HG03521 (cell line): Measurements from ENCODE around the gene CRYBG2.
"Not testable (repeated sequence)": the region's sequence is repeated elsewhere in the genome, so short reads cannot be mapped to it uniquely, and the experiment has no call there.

Experiments
- ATAC-seq: cut with Tn5 transposase; IDR thresholded peaks from one replicate; pipeline ENCODE4 v1.9.1; 2021; ENCODE audit warnings: mild to moderate bottlenecking, moderate library complexity; ENCODE audit not compliant: unreplicated experiment

The CRYBG2 gene

DNA sequence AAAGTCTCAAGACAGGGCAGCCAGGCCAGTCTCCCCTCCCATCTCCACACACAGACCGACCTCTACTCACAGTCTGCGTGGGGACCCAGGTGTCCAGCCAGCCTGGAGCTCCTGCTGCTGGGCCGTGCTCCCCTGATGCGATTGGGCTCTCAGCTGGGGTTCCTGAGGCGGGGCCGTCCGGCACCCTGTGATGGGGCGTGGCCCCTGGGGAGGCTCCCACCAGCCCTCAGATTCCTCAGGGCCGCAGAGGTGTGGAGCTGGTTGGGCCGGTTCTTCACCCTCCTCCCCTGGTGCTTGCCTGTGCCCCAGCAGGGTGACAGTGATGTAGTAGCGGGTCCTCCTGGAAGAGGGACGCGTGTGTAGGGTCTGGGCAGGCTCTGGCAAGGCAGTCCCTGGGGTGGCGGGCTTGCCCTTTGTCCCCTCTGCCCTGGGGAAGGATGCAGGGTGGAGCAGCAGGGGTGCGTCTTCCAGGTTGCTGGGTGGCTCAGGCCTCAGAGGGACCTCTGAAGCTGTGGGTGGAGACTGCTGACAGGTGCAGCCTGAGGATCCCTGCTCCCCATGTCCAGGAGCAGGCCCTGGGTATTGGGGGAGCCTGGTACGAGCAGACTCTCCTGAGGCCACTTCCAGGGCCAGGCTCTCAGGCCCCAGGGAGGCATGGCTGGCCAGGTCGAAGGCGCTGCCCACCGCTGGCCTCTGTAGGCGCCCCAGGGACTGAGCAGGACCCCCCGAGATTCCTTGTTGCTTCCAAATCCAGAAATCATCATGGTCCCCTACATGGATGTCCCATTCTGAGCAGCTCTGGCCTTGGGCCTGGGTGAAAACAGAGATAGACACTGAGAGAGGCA lies at the start of gene CRYBG2:
CRYBG2 (minus strand) TSS at position 155 of the 845 bp plus-strand sequence. CDS start 7,473 bp downstream, outside the sequence.
- ATAC-seq = no peak

DNA sequence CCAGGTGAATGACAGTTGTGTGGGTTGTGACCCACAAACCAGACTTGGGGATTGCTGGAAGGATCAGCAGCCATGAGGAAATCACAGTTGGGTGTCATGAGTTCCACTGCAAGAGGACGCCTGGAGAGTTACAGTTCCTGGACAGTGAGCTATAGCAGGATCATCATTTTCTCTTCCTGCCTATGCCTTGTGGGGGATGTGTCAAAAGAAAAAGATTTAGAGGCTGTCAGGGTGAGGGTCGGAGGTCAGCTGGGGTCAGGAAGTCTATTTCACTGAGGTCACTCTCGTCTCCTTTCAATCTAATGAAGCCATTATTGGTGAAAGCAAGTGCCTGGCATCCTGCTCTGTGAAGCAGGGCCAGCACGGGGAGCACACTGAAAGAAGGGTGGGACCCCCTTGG lies 49.7 kb upstream of the CRYBG2 start:
- no peak for ATAC-seq

DNA sequence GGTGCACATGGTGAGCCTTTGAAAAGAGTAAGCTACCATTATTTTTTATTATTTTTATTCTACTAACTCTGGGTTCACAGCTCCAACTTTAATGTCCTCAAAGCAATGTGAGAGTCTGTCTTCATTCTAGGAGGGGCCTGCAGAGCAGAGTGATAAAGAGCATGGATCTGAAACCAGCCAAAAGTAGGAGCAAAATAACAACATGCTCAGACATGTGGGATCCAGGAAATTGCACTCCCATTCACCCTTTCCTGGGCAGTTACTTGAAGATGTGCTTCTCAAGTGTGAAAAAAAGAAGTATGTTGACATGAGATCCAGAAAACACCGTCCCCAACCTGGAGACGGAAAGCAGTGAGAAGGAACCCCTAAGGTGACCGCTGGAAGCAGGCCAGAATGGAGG lies 48.0 kb upstream of the CRYBG2 start:
- no peak for ATAC-seq

- no peak for ATAC-seq
These were observed 45.1 kb upstream of the CRYBG2 start for GRCh38 chr1:26399034-26399433.

DNA sequence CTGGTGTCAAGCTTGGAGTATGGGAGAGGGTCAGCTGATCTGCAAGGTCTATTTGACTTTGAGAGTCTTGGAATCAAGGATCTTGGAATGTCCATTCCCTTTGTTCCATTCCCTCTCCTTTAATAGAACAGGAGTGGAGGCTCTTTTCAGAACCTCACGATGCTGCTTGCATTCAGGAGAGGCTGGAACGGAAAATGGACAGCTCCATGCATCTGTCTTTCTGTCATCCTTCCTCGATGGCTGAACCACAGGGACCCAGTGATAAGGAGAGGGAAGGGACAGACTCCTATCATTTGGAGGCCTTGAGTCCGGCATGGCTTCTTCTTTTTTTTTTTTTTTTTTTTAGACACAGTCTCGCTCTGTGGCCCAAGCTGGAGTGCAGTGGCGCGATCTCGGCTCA lies 41.8 kb upstream of the CRYBG2 start:
- ATAC-seq = no peak

- no peak for ATAC-seq
These were observed 37.5 kb upstream of the CRYBG2 start for GRCh38 chr1:26391450-26391849.

DNA sequence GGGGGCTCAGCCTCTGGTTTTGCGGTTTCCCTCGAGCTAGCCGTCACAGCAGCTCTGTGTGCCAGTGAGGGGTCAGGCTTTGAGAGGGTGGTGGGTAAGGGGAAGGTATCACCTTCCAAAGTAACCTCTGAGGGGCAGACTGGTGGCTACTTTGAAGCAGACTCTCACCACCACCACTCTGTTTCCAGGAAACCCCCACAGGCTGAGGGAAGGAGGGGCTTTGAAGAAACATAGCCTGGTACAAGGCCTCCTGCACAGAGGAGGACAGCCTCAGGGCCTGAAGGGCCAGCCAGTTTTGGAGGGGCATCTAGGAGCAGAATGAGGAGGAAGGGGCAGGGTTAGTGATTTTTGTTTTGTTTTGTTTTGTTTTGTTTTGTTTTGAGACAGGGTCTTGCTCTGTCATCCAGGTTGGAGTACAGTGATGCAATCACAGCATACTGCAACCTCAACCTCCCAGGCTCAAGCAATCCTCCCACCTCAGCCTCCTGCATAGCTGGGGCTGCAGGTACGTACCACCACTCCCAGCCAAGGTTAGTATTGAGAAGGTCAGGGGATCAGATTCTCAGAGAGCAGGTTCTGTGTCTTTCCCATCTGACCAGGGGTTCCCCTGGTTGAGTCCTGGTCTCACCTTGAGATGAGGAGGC lies 35.8 kb upstream of the CRYBG2 start:
- no peak for ATAC-seq

GRCh38 chr1:26388791-26389445 lies 35.0 kb upstream of the CRYBG2 start:
- no peak for ATAC-seq

DNA sequence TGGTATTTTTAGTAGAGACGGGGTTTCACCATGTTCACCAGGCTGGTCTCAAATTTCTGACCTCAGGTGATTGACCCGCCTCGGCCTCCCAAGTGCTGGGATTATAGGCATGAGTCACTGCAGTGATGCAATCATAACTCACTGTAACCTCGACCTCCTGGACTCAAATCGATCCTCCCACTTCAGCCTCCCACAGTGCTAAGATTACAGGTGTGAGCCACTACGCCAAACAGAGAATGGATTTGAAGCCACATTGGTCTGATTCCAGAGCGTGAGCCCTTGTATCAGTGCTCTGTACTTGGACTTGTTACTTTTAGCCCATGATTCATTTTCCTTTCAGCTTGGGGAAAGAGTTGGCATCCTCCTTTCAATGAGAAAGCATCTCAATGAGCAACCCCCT lies 33.5 kb upstream of the CRYBG2 start:
- ATAC-seq = no peak

DNA sequence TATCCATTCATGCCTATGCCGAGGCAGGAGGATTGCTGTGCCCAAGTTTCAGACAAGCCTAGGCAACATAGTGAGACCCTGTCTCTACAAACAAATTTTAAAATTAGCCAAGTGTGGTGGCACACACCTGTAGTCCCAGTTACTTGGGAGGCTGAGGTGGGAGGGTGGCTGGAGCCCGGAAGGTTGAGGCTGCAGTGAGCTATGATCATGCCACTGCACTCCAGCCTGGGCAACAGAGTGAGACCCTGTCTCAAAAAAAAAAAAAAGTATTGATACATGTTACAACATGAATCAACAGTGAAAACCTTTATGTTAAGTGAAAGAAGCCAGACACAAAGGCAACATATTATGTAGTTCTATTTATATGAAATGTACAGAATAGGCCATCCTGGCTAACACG lies 31.1 kb upstream of the CRYBG2 start:
- ATAC-seq = not testable (repeated sequence)

DNA sequence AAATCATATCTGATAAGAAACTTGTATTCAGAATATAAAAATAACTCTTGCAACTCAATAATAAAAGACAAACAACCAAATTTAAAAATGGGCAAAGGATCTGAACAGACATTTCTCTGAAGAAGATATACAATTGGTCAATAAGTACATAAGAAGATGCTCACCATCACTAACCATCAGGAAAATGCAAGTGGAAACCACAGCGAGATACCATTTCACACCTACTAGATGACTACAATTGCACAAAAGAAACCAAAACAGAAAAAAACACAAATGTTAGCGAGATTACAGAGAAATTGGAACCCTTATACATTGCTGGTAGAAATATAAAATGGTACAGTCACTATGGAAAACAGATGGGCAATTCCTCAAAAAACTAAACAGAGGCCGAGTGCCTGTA lies 30.1 kb upstream of the CRYBG2 start:
- no peak for ATAC-seq

DNA sequence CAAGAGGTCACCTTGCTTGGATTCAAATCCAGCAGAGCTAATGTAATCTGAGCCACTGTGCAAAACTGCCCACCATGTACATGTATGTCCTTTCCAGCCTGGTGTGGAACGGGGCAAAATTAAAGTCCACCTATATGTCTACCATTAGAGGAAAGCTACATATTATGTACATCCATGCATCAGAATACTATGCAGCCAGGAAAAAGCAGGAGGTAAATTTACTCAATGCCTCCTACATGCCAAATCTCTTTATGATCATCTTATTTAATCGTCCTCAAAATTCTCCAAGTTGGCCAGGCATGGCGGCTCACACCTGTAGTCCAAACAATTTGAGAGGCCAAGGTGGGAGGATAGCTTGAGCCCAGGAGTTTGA lies 24.9 kb upstream of the CRYBG2 start:
- no peak for ATAC-seq

- peak; percentile 85 for ATAC-seq
These were observed 24.4 kb upstream of the CRYBG2 start for GRCh38 chr1:26378088-26378878.

DNA sequence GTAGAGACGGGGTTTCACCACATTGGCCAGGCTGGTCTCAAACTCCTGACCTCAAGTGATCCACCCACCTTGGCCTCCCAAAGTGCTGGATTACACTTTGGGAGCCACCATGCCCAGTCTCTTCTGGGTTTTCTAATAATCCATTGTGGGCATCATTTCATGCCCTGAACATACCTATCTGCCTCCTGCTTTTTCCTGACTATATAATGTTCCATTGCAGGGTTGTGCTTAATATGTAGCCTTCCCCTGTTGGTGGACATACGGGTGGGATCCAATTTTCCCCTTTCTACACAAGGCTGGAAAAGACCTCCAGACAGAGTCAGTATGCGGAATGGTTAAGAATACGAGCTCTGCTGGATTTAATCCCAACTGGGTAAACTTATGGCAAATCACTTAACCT lies 22.1 kb upstream of the CRYBG2 start:
- ATAC-seq = no peak

DNA sequence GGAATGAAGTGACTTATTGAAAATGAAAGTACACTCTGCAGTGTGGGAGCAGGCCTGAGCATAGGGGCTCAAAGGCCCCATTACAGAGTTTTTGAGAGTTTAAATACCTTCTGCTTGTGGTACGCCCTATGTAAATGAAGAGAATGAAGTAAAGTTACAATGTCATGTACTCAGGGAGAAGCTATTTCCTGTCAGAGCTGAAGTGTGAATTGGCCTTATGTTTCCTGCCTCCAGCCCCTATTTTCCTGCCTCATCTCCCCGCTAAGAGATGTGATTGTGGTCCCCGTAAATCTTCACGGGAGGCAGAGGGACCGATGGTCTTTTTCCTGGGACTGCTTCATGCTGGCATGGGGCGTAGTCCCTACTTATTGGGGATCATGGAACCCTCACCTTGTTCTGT lies 21.2 kb upstream of the CRYBG2 start:
- no peak for ATAC-seq

- not testable (repeated sequence) for ATAC-seq
These were observed 20.4 kb upstream of the CRYBG2 start for GRCh38 chr1:26374361-26374760.

- ATAC-seq = no peak
These were observed 19.9 kb upstream of the CRYBG2 start for GRCh38 chr1:26373789-26374188.

DNA sequence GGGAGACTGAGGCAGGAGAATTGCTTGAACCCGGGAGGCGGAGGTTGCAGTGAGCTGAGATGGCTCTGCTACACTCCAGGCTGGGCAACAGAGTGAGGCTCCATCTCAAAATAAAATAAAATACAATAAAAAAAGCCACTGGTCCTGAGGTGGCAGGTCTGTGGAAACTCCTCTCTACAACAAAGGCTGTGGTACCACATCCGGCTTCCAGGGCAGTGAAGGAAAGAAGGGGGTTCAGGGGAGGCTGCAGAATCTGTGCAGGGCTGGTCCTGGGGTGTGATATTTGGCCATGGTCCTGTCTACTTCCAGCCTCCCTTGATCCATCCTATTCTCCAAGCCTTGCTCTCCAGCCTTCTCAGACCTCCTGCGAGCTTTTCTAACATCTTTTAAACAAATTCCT lies 19.4 kb upstream of the CRYBG2 start:
- no peak for ATAC-seq

DNA sequence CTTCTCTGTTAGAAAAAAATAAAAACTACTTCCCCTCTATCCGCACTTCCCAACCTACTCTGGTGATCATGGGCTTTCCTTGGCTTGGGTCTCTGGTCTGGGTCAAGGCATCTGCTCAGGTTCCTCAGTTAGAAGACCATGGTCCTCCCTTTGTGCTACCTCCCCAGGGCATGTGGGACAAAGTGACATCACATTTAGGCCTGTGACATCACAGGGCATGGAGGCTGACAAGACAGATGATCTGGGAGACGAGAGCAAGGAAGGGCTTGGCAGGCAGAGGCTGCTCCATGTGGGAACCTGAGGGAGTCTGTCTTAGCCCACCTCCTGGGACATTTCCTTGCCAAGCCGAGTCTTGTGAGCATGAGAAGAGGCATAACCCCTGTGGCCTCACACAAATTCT lies 18.7 kb upstream of the CRYBG2 start, which contains the start of gene ZNF683:
ZNF683 (minus strand) TSS at position 140 of the 400 bp plus-strand sequence. CDS start 4,179 bp downstream, outside the sequence.
- not testable (repeated sequence) for ATAC-seq

GRCh38 chr1:26372039-26372438 lies 18.1 kb upstream of the CRYBG2 start:
- no peak for ATAC-seq
